VCaP (cell line): ENCODE measurements around the gene PRR16.

Experiments used
- H3K27ac ChIP-seq: fragments of 450-650 bp; 2 replicates; pipeline ENCODE4 v1.5.1; 2017
- TF ChIP-seq, protein P1 (sequence below): fragments of 450-650 bp; conservative IDR thresholded peaks from 2 replicates; pipeline ENCODE4 v1.5.1; 2017; ENCODE audit warnings: mild to moderate bottlenecking, moderate library complexity

PRR16 gene

DNA sequence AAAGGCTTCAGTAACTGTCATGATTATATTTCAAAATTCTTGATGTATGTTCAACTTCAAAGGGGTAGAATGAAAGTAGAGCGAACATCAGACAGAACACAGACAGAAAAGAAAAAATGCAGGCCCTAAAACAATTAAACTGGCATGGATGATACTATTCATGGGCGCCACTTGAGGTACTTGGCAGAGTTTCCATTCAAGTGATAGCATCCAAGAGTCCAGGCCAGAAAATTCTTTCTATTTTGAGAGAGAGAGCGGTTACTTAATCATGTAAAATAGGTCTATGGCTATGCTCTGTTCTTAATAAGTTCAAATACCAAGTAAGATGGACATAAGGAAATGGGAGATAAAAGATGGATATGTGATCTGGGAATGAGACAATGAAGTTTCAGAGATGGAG lies 21.4 kb upstream of the PRR16 start:
- H3K27ac ChIP-seq: no peak overlapping the region
- TF ChIP-seq, protein P1, sequence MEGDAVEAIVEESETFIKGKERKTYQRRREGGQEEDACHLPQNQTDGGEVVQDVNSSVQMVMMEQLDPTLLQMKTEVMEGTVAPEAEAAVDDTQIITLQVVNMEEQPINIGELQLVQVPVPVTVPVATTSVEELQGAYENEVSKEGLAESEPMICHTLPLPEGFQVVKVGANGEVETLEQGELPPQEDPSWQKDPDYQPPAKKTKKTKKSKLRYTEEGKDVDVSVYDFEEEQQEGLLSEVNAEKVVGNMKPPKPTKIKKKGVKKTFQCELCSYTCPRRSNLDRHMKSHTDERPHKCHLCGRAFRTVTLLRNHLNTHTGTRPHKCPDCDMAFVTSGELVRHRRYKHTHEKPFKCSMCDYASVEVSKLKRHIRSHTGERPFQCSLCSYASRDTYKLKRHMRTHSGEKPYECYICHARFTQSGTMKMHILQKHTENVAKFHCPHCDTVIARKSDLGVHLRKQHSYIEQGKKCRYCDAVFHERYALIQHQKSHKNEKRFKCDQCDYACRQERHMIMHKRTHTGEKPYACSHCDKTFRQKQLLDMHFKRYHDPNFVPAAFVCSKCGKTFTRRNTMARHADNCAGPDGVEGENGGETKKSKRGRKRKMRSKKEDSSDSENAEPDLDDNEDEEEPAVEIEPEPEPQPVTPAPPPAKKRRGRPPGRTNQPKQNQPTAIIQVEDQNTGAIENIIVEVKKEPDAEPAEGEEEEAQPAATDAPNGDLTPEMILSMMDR: no peak

DNA sequence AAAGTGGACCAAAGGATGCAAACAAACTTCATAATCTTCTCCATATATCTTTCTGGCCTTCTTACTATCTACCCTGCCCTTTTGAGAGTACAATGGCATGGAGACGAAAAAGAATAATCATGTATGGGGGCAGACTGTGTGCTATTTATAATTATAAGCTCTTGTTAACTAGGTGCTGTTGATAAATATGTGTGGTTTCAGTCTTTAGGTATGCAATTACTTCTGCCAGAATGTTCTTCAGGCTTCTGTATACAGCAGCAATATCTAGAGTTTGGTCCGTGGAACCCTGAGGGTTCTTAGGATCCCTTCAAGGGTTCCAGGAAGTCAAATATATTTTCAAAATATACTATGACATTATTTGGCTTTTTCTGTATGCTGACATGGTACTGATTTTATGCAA lies 20.5 kb upstream of the PRR16 start:
- TF ChIP-seq, protein P1: no peak
- no peak overlapping the region for H3K27ac ChIP-seq

DNA sequence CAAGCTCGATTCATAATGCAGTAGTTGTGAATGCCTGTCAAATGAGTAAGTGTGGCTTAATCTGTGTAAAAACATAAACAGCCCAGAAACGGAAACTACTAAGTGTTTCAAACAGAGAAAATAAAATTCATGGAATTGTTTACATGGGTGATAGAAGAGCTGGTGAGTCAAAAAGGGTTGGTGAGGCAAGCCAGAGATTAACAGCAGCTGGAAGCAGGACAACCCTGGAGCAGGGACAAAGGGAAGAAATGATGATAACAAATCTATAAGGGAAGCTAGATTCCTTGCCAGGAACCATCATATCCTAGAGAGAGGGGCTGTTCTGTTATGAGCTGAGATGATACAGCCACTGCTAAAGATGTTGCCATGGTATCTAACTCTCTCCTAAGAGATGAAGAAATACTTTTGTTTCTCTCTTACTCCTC lies 18.0 kb upstream of the PRR16 start:
- H3K27ac ChIP-seq: no peak overlapping the region
- TF ChIP-seq, protein P1: no peak

DNA sequence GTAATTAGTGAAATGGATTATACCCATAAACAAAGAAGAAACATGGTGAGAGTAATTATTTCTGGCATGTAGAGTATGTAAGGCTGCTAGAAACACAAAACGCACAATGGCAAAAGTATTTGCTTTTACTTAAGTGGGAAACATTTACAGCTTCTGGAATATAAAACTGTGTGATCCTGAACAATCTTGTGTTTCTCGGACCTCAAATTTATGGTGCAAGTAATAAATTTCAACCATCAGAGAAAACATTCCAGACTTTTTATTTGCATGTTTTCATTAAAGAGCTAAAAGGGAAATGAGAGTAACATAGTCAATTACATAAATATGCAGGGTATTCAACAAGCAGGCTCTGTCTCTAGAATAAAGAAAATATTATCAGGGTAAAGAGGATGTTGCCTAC lies 17.2 kb upstream of the PRR16 start:
- TF ChIP-seq, protein P1: no peak
- no peak overlapping the region for H3K27ac ChIP-seq

DNA sequence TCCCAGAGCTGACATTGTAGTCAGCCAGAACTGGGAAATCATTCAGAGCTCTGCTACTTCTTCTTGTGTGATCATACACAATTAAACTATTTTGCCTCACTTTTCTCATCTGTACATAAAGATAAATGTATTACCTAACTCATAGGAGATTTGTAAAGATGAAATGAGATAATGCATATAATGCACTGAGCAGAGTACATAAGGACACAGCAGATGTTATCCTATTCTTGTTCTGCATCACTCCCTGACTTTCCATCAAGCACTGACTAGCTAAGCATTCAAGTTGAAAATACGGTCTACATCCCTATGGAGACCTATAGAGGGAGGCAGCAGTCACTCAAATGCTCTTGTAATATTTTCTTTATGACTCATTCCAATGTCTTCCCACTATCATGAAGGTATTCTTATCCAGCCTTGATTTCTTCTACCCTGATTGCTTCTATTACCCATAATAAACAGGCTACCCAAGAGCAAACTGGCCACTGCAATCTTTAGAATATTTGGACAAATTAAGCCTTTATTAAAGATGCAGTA lies 16.3 kb upstream of the PRR16 start:
- TF ChIP-seq, protein P1: no peak
- no peak overlapping the region for H3K27ac ChIP-seq

DNA sequence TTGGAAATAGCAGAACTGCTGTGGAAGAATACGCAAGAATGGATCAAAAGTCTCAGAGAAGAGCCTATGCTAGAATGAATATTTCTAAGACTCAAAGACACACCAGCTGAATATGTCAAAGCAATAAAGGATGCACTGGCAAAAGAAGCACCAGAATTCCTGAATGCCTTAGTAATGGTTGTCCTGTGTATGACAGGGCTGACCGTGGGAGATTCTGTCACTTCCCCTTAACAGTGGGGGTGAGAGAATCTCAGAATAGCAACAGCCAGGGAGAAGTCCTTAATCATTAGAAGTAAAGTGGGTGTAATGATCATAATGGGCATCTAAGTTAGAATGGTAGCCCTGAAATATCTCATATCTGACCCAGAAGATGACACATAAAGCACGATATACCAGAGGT lies 14.6 kb upstream of the PRR16 start:
- H3K27ac ChIP-seq: no peak overlapping the region
- TF ChIP-seq, protein P1: no peak

DNA sequence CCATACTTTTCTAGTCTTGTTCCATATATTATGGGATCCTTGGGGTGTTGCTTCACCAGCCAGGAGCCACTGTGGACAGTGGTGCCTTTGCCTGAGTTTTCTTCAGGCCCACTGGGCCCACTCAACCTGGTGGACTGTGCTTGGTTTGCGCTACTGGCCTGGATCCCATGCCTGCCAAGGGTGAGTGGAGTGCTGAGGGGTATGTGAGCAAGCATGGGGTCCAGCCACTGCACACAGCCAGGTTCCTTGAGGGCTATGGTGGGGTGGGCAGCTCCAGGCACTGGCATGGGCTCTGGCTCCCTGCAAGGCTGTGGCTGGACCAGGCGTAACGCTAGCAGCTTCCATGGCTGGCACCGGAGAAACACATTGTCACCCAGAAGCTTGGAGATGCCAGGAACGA lies 13.2 kb upstream of the PRR16 start:
- no peak overlapping the region for H3K27ac ChIP-seq
- TF ChIP-seq, protein P1: no peak
